CD4-positive, CD25-positive, alpha-beta regulatory T cell (primary cell): ENCODE data around the gene ZNF787. TPM values are rescaled to one million over a fixed set of nuclear protein-coding genes. Genes with fewer than 3 reads are reported as not detected.
A peak's percentile ranks its signal among the peaks of the same experiment; 100 is the strongest.

Experiments used
- ATAC-seq, 2 donors: fragments of 150-1000 bp; cut with Tn5 transposase; one replicate each; pipeline ENCODE4 v1.10.0; 2021; ENCODE audit warnings: low read depth in 2 of 2, moderate number of reproducible peaks in 2 of 2, moderate library complexity in 1 of 2
- DNase-seq, 3 donors: peaks; one replicate each; pipeline versions ENCODE4 v3.0.0 to v3.0.0-alpha.2; 2012 to 2022; ENCODE audit warnings: mixed read lengths in 1 of 3
- H3K27ac ChIP-seq: one replicate; pipeline ENCODE4 v1.7.0; 2013; ENCODE audit warnings: mild to moderate bottlenecking, low read length; ENCODE audit not compliant: insufficient read depth, poor library complexity, severe bottlenecking
- H3K27me3 ChIP-seq: one replicate; pipeline ENCODE4 v1.7.0; 2013; ENCODE audit warnings: low read length; ENCODE audit not compliant: control insufficient read depth, insufficient read depth
- H3K36me3 ChIP-seq: one replicate; pipeline ENCODE4 v1.7.0; 2013; ENCODE audit warnings: mild to moderate bottlenecking, low read length, moderate library complexity; ENCODE audit not compliant: control insufficient read depth, insufficient read depth
- H3K4me1 ChIP-seq: 2 replicates; pipeline ENCODE4 v1.7.0; 2013; ENCODE audit warnings: mild to moderate bottlenecking, low read length; ENCODE audit not compliant: insufficient read depth, control insufficient read depth, poor library complexity, severe bottlenecking
- H3K4me3 ChIP-seq: one replicate; pipeline ENCODE4 v1.7.0; 2013; ENCODE audit warnings: low read depth, mild to moderate bottlenecking, low read length, moderate library complexity
- H3K9me3 ChIP-seq, 2 experiments: 1 replicate in 1 of 2; 2 replicates in 1 of 2; pipeline ENCODE4 v1.7.0; 2013; ENCODE audit warnings: low read length in 2 of 2, mild to moderate bottlenecking in 1 of 2, moderate library complexity in 1 of 2; ENCODE audit not compliant: control insufficient read depth in 2 of 2
- H3K27ac Mint-ChIP-seq, 3 donors: one replicate each; pipeline ENCODE4 v1.8.0; 2020 to 2022; ENCODE audit warnings: mild to moderate bottlenecking in 3 of 3, mixed read lengths in 3 of 3, moderate library complexity in 2 of 3
- H3K27me3 Mint-ChIP-seq: one replicate; pipeline ENCODE4 v1.8.0; 2022; ENCODE audit warnings: mild to moderate bottlenecking, mixed read lengths
- H3K36me3 Mint-ChIP-seq: one replicate; pipeline ENCODE4 v1.8.0; 2020; ENCODE audit warnings: mixed read lengths
- H3K4me1 Mint-ChIP-seq, 4 donors: one replicate each; pipeline ENCODE4 v1.8.0; 2020 to 2022; ENCODE audit warnings: mixed read lengths in 4 of 4, mild to moderate bottlenecking in 1 of 4
- H3K4me3 Mint-ChIP-seq, 4 donors: one replicate each; pipeline ENCODE4 v1.8.0; 2020 to 2022; ENCODE audit warnings: mild to moderate bottlenecking in 4 of 4, mixed read lengths in 4 of 4, moderate library complexity in 3 of 4
- H3K9me3 Mint-ChIP-seq, 7 donors: one replicate each; pipeline ENCODE4 v1.8.0; 2020 to 2022; ENCODE audit warnings: mixed read lengths in 7 of 7, mild to moderate bottlenecking in 3 of 7, moderate library complexity in 2 of 7
- polyA plus RNA-seq, 4 donors: library from polyadenylated mRNA; unstranded; fragments of 300-500 nt; fragmentation: Illumina TruSeq; gene quantifications; one replicate each; pipeline ENCODE4 v1.2.3, GENCODE V29; 2021
- total RNA-seq: library from RNA; stranded (reverse); gene quantifications from one replicate; pipeline ENCODE4 v1.2.3, GENCODE V29; 2022

ZNF787 gene
- total and polyA plus RNA-seq, 5 donors from 2014 or later, result 0.73 to 21.4 (median 1.5) TPM

GRCh38 chr19:56117376-56117884, 3.7 kb downstream of the ZNF787 start:
- H3K27ac Mint-ChIP-seq, result peak overlapping the region in 1 of 3 donors; percentile 61
- H3K36me3 Mint-ChIP-seq, result peaks cover 5% of the 10 kb centered on the region
- H3K27me3 Mint-ChIP-seq, result peaks cover 5% of the 10 kb centered on the region
- Histone ChIP-seq H3K27ac (no peak overlapping the region), H3K36me3 (peaks cover 4% of the 10 kb centered on the region), H3K27me3 (no peaks in the 10 kb centered on the region), H3K9me3 (no peaks in the 10 kb centered on the region), H3K4me1 (peaks cover 26% of the 10 kb centered on the region), H3K4me3 (no peak overlapping the region)
- no peaks in the 10 kb centered on the region for H3K9me3 Mint-ChIP-seq
- DNase-seq, result no peak
- H3K4me3 Mint-ChIP-seq, result peak overlapping the region in 1 of 4 donors; percentile 58
- H3K4me1 Mint-ChIP-seq, result peaks cover 9 to 64% (median 37%) of the 10 kb centered on the region in 4 donors
- no peak for ATAC-seq

- peak overlapping the region in 1 of 4 donors; percentile 47 for H3K4me3 Mint-ChIP-seq
- Histone ChIP-seq H3K27me3 (no peaks in the 10 kb centered on the region), H3K9me3 (no peaks in the 10 kb centered on the region), H3K36me3 (peaks cover 4% of the 10 kb centered on the region), H3K27ac (no peak overlapping the region), H3K4me3 (no peak overlapping the region), H3K4me1 (peaks cover 24% of the 10 kb centered on the region)
- peaks cover 5% of the 10 kb centered on the region for H3K27me3 Mint-ChIP-seq
- H3K36me3 Mint-ChIP-seq, result peaks cover 5% of the 10 kb centered on the region
- H3K9me3 Mint-ChIP-seq, result no peaks in the 10 kb centered on the region
- DNase-seq (no peak), ATAC-seq (no peak)
- H3K27ac Mint-ChIP-seq, result peak overlapping the region in 2 of 3 donors; percentile 65 to 66
- peaks cover under 1 to 64% (median 37%) of the 10 kb centered on the region in 4 donors for H3K4me1 Mint-ChIP-seq
Observed at GRCh38 chr19:56116606-56117005, 4.5 kb downstream of the ZNF787 start.

GRCh38 chr19:56115490-56115889, 5.6 kb downstream of the ZNF787 start:
- Mint-ChIP-seq H3K4me1 (peaks cover 0 to 67% (median 34%) of the 10 kb centered on the region in 4 donors), H3K9me3 (no peaks in the 10 kb centered on the region), H3K27ac (no peak overlapping the region), H3K36me3 (peaks cover 5% of the 10 kb centered on the region), H3K27me3 (no peaks in the 10 kb centered on the region), H3K4me3 (no peak overlapping the region)
- no peaks in the 10 kb centered on the region for H3K27me3 ChIP-seq
- H3K27ac ChIP-seq, result no peak overlapping the region
- H3K9me3 ChIP-seq, result no peaks in the 10 kb centered on the region
- DNase-seq (no peak), ATAC-seq (no peak)
- peaks cover 26% of the 10 kb centered on the region for H3K4me1 ChIP-seq
- no peak overlapping the region for H3K4me3 ChIP-seq
- peaks cover 4% of the 10 kb centered on the region for H3K36me3 ChIP-seq

GRCh38 chr19:56114778-56115110, 6.4 kb downstream of the ZNF787 start:
- Mint-ChIP-seq H3K4me3 (peak overlapping the region in 2 of 4 donors; percentile 4 to 46), H3K27me3 (no peaks in the 10 kb centered on the region), H3K9me3 (no peaks in the 10 kb centered on the region), H3K27ac (peak overlapping the region in 1 of 3 donors; percentile 77), H3K4me1 (peaks cover 0 to 72% (median 34%) of the 10 kb centered on the region in 4 donors), H3K36me3 (peaks cover 5% of the 10 kb centered on the region)
- no peak overlapping the region for H3K4me3 ChIP-seq
- peaks cover 4% of the 10 kb centered on the region for H3K36me3 ChIP-seq
- H3K9me3 ChIP-seq, result no peaks in the 10 kb centered on the region
- H3K4me1 ChIP-seq, result peaks cover 18% of the 10 kb centered on the region
- no peak for ATAC-seq
- no peaks in the 10 kb centered on the region for H3K27me3 ChIP-seq
- no peak overlapping the region for H3K27ac ChIP-seq
- no peak for DNase-seq

- Mint-ChIP-seq H3K36me3 (peaks cover 5% of the 10 kb centered on the region), H3K4me1 (peaks cover 0 to 67% (median 29%) of the 10 kb centered on the region in 4 donors), H3K9me3 (no peaks in the 10 kb centered on the region), H3K27me3 (no peaks in the 10 kb centered on the region), H3K27ac (peak overlapping the region in 1 of 3 donors; percentile 55), H3K4me3 (peak overlapping the region in 2 of 4 donors; percentile 46 to 72)
- Histone ChIP-seq H3K27ac (no peak overlapping the region), H3K36me3 (peaks cover 4% of the 10 kb centered on the region), H3K9me3 (no peaks in the 10 kb centered on the region), H3K4me1 (peaks cover 18% of the 10 kb centered on the region), H3K27me3 (no peaks in the 10 kb centered on the region), H3K4me3 (no peak overlapping the region)
- DNase-seq (no peak), ATAC-seq (no peak)
Observed at GRCh38 chr19:56114051-56114777, 6.9 kb downstream of the ZNF787 start.

- peaks cover 0 to 65% (median 27%) of the 10 kb centered on the region in 4 donors for H3K4me1 Mint-ChIP-seq
- DNase-seq (no peak), ATAC-seq (no peak)
- Histone ChIP-seq H3K27me3 (no peaks in the 10 kb centered on the region), H3K9me3 (no peaks in the 10 kb centered on the region), H3K27ac (no peak overlapping the region), H3K4me3 (no peak overlapping the region), H3K4me1 (peaks cover 18% of the 10 kb centered on the region), H3K36me3 (peaks cover 4% of the 10 kb centered on the region)
- peaks cover 5% of the 10 kb centered on the region for H3K36me3 Mint-ChIP-seq
- no peaks in the 10 kb centered on the region for H3K27me3 Mint-ChIP-seq
- no peaks in the 10 kb centered on the region for H3K9me3 Mint-ChIP-seq
- peak overlapping the region; percentile 35 to 66 (median 48) for H3K27ac Mint-ChIP-seq
- H3K4me3 Mint-ChIP-seq, result peak overlapping the region in 1 of 4 donors; percentile 63
Observed at GRCh38 chr19:56113074-56113632, 7.9 kb downstream of the ZNF787 start.

GRCh38 chr19:56112313-56112709, 8.8 kb downstream of the ZNF787 start:
- peaks cover 4% of the 10 kb centered on the region for H3K36me3 ChIP-seq
- H3K9me3 Mint-ChIP-seq, result no peaks in the 10 kb centered on the region
- no peaks in the 10 kb centered on the region for H3K27me3 ChIP-seq
- H3K9me3 ChIP-seq, result no peaks in the 10 kb centered on the region
- peak overlapping the region in 1 of 4 donors; percentile 63 for H3K4me3 Mint-ChIP-seq
- ATAC-seq (no peak), DNase-seq (no peak)
- H3K4me1 Mint-ChIP-seq, result peaks cover 0 to 65% (median 27%) of the 10 kb centered on the region in 4 donors
- peaks cover 5% of the 10 kb centered on the region for H3K36me3 Mint-ChIP-seq
- peaks cover 15% of the 10 kb centered on the region for H3K4me1 ChIP-seq
- peak overlapping the region in 2 of 3 donors; percentile 20 to 67 for H3K27ac Mint-ChIP-seq
- H3K27me3 Mint-ChIP-seq, result no peaks in the 10 kb centered on the region
- no peak overlapping the region for H3K4me3 ChIP-seq
- no peak overlapping the region for H3K27ac ChIP-seq
